Renal cortex interstitium (tissue), 11 donors: Measurements from ENCODE around the gene PSAP. TPM values are rescaled to one million over a fixed set of nuclear protein-coding genes. Genes with fewer than 3 reads are reported as not detected.
A peak's percentile ranks its signal among the peaks of the same experiment; 100 is the strongest.

Experiments
- DNase-seq, 11 donors: peaks; one replicate each; pipeline ENCODE4 v3.0.0-alpha.2; 2013; ENCODE audit warnings: low read depth in 9 of 11, low spot score in 4 of 11; ENCODE audit errors: extremely low read depth in 1 of 11
- polyA plus RNA-seq, 3 donors: library from polyadenylated mRNA; unstranded; fragments of 120-200 nt; gene quantifications; one replicate each; pipeline ENCODE4 v1.2.1, GENCODE V29; 2013; ENCODE audit not compliant: insufficient read length in 3 of 3

Gene PSAP
- polyA plus RNA-seq, 3 donors, result 813 to 850 (median 831) TPM

DNA sequence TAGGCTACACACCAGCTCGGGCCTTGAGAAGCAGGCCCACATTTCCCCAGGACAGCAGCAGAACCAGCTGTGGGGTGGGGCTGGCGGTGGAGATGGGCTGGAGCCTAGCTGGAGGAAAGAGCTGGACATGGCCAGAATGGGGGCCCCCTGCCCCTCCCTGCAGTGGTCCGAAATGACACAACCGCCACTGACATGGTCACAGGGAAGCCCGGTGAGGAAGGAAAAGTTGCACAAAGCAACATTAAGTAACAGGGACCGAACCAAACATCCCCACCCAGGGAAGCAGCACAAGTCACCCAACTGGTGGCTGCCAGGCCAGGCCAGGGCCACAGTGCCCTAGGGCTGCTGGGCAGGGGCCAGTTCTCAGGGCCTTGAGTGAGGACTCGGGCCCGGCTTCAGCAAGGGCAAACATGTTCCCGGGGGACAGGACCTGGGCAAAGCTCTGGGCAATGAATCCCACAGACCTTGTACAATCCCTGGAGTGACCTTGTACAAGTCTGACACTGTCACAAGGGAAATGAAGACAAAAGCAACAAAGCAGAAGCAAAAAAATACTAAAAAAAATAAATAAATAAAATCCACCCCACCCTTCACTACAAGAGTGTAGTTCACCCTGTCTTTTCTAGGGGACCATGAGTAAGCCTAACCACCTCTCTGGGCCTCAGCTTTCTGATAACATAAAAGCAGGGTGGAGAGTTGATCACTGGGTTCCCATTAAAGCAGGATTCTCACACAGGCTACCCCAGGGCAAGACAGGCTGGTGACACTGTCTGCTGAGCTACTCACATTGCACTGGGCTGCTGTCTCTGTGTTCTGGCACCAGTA lies 33.0 kb downstream of the PSAP start:
- DNase-seq, result no peak

DNA sequence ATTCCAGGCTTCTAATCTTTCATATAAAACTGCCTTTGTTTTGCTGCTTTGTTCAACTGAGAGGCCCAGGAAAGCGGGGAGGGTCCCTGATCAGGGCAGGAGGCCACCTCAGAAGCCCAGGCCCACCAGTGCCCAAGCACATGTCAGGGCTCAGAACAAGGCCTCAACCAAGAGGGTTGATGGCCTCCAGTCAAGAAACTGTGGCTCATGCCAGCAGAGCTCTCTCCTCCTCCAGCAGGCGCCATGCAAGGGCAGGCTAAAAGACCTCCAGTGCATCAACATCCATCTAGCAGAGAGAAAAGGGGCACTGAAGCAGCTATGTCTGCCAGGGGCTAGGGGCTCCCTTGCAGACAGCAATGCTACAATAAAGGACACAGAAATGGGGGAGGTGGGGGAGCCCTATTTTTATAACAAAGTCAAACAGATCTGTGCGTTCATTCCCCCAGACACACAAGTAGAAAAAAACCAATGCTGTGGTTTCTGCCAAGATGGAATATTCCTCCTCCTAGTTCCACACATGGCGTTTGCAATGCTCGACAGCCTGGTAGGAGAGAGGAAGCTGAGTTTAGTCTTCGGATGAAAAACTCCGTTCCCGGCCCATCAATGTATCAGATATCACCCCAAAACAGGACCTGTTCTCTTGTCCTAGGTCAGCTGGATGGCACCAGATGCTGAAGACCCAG lies 34.0 kb downstream of the PSAP start:
- DNase-seq, result no peak

DNA sequence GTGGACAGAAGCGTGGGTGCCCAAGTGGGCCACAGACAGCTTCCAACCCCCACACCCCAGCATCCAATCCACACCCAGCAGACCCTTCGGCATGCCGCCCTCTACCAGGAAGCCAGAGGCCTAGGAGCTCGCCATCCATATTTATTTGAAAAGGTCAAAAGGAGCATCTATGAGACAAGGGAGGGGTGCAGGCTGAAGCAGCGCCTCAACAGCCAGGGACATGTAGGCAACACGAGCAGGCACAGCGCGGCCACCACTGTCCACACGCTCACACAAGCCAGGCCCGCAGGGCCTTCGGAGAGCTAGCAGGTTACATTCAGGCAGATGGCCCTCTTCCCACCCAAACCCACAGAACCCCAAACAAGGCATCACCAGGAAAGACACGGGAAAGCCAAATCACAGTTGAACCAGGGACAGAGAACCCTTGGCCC lies 34.6 kb downstream of the PSAP start:
- DNase-seq, result no peak

DNA sequence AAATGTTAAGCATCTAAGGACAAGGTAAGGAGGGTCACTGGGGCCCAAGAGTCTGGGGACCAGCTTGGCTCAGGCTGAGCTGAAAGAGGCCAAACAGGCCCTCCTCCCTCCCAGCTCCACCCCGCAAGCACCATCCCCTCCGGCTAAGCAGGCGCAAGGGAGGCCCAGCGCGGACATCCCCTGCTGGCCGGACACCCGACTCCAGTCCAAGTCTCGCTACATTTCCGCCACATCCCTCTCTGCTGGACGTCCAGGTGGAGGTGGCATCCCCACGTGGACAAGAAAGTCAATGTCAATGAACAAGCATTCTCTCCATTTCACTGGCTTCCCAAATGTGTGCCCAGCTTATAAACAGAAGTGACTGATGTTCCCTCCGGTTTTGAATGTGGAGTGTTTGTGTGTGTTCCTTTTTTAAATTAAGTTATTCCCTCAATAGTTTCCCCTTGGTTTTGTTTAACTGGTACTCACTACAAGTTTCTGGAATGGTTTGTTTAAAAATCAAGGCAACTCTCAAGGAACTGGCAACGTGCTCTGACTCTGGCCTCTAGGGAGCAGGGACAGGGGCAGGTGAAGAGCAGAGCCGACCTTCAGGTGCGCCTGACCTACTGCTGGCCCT lies 35.4 kb downstream of the PSAP start:
- no peak for DNase-seq

- DNase-seq, result no peak
These were observed 36.1 kb downstream of the PSAP start for GRCh38 chr10:71814922-71815411.

DNA sequence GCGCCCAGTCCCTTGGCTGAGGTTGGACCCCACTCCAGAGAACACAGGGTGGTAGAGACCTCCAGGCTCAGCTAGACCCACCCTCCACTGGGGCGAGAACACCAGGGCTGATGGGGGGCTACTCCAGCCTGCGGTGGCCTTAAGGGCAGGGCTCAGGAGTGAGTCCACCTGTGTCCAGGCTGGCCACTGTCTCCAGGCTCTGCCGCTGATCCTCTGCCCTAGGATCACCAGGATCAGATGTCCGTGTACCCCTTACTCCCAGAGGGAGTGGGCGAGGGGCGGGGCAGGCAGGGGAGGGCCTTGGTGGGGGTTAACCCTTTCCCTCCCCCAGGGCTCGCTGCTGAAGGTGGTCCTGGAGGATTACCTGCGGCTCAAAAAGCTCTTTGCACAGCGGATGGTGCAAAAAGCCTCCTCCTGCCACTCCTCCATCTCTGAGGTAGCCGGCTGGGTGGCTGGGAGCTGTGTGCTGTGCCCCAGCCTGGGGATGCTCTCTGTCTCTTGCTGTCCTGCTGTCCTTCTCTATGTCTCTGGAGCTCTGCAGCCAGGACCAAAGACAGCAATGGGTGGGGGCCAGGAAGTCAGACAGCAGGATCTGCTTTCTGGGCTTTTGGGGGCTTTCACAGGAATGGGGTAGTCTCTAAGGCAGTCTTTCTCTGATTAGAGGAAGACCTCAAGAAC lies 38.0 kb downstream of the PSAP start:
- DNase-seq, result no peak

- DNase-seq, result peak in 1 of 11 donors; percentile 36
These were observed 38.8 kb downstream of the PSAP start for GRCh38 chr10:71812016-71812912.

DNA sequence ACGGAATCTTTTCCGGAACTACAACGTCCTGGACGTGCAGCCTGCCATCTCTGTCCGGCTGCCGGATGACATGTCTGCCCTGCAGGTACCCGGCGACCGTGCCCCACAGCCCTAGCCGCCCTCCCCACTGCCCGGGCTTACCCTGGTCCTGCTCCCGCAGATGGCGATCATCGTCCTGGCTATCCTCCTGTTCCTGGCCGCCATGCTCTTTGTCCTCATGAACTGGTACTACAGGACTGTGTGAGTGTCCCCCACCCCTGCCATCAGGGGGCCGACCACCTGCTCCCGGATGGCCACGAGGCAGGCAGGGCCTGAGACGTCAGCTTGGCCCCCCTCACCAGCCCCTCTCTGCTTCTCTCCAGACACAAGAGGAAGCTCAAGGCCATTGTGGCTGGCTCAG lies 39.7 kb downstream of the PSAP start:
- no peak for DNase-seq

GRCh38 chr10:71810048-71810750 lies 40.9 kb downstream of the PSAP start:
- DNase-seq, result no peak

DNA sequence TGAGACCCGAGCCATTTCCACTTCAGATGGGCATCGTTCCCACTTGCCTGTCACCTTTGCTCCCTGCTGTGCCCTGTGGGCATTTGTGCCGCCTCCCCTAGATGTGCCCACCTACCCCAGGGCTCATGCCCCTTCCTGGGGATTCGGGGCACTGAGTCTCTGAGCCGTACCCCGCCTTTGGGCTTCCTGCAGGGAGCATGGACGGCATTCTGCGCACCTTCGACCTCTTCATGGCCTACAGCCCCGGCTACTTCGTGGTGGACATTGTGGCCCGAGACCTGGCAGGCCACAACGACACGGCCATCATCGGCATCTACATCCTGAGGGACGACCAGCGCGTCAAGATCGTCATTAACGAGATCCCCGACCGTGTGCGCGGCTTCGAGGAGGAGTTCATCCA lies 41.4 kb downstream of the PSAP start:
- no peak for DNase-seq

DNA sequence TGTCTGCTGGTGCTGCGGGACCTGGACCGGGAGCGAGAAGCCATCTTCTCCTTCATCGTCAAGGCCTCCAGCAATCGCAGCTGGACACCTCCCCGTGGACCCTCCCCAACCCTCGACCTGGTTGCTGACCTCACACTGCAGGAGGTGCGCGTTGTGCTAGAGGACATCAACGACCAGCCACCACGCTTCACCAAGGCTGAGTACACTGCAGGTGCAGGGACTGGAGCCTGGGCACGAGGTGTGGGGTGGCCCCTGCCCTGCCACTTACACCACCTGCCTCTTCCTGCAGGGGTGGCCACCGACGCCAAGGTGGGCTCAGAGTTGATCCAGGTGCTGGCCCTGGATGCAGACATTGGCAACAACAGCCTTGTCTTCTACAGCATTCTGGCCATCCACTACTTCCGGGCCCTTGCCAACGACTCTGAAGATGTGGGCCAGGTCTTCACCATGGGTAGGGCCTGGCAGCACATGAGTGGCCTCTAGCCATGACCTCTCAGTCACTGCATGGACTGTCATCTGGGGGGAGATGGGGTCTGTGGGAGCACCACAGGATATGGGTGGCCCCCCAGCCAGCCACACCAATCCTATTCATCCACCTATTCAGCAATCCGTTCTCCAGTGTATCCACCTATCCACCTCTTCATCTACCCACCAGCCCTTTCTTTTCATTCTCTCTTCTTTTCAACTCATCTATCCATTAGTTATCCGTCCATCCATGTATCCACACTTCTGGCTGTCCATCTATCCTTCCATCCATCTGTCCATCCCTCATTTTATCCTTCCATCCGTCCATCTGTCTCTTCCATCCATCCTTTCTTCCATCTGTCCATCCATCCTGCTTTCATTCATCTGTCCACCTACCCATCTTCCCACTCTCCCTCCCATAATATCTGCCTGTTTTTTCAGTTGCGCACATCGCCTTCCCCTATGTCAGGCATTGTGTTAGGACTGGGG lies 43.2 kb downstream of the PSAP start:
- no peak for DNase-seq

- DNase-seq, result no peak
These were observed 44.1 kb downstream of the PSAP start for GRCh38 chr10:71806704-71807556.

DNA sequence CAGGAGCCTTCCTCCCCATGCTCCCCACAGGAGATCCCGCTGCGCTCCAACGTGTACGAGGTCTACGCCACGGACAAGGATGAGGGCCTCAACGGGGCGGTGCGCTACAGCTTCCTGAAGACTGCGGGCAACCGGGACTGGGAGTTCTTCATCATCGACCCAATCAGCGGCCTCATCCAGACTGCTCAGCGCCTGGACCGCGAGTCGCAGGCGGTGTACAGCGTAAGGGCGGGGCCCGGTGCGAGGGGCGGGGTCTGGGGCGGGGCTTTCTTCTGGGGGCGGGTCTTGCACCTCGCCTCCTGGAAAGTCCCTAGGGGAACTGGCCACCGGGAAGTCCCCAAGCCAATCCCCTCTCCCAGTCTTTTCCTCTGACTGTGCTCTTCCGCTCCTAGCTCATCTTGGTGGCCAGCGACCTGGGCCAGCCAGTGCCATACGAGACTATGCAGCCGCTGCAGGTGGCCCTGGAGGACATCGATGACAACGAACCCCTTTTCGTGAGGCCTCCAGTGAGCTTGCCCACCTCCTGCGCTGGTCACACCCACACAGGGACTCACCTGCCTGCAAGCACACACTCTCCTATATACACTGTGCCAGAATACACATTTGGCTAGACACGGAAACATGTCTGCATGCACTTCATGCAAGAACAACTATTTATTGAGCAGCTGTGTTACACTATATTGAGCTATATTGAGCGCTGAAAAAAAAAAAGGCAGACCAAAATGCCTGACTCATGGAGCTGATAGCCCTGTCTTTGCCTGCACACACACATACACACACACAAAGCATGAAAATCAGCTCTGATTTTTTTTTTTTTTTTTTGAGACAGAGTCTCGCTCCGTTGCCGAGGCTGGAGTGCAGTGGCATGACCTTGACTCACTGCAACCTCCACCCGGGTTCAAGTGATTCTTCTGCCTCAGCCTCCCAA lies 45.0 kb downstream of the PSAP start:
- no peak for DNase-seq

- no peak for DNase-seq
These were observed 47.0 kb downstream of the PSAP start for GRCh38 chr10:71804077-71804476.
